H9 (cell line): ENCODE data around the gene CASP14. TPM values are rescaled to one million over a fixed set of nuclear protein-coding genes. Genes with fewer than 3 reads are reported as not detected.

Experiments used
- DNase-seq: peaks from one replicate; pipeline ENCODE4 v3.0.0-alpha.2; 2017
- H2AFZ ChIP-seq: one replicate; pipeline ENCODE4 v1.6.1; 2013; ENCODE audit warnings: mild to moderate bottlenecking, low read length, control low read depth, moderate library complexity
- H2AK5ac ChIP-seq: 2 replicates; pipeline ENCODE4 v1.6.1; 2013; ENCODE audit warnings: low read length, control low read depth, mixed read lengths; ENCODE audit not compliant: insufficient read length
- H2BK120ac ChIP-seq: one replicate; pipeline ENCODE4 v1.6.1; 2013; ENCODE audit warnings: low read depth, mild to moderate bottlenecking, low read length, control low read depth, inconsistent platforms; ENCODE audit not compliant: poor library complexity, severe bottlenecking
- H2BK12ac ChIP-seq: 2 replicates; pipeline ENCODE4 v1.6.1; 2013; ENCODE audit warnings: low read length, control low read depth, mixed read lengths, low read depth; ENCODE audit not compliant: insufficient read length
- H2BK15ac ChIP-seq: 2 replicates; pipeline ENCODE4 v1.6.1; 2013; ENCODE audit warnings: low read depth, low read length, control low read depth
- H2BK20ac ChIP-seq: one replicate; pipeline ENCODE4 v1.6.1; 2013; ENCODE audit warnings: low read depth, mild to moderate bottlenecking, low read length, control low read depth, inconsistent platforms; ENCODE audit not compliant: poor library complexity, severe bottlenecking
- H2BK5ac ChIP-seq: 2 replicates; pipeline ENCODE4 v1.6.1; 2013; ENCODE audit warnings: low read length, control low read depth, mixed read lengths; ENCODE audit not compliant: insufficient read length
- H3K14ac ChIP-seq: 2 replicates; pipeline ENCODE4 v1.6.1; 2013; ENCODE audit warnings: low read length, control low read depth; ENCODE audit not compliant: insufficient read depth
- H3K18ac ChIP-seq: 2 replicates; pipeline ENCODE4 v1.6.1; 2013; ENCODE audit warnings: low read depth, mild to moderate bottlenecking, mixed read lengths, low read length, control low read depth; ENCODE audit not compliant: insufficient read length
- H3K23ac ChIP-seq: 2 replicates; pipeline ENCODE4 v1.6.1; 2013; ENCODE audit warnings: low read length, control low read depth, mixed read lengths, low read depth; ENCODE audit not compliant: insufficient read length
- H3K23me2 ChIP-seq: 2 replicates; pipeline ENCODE4 v1.6.1; 2013; ENCODE audit warnings: low read depth, mild to moderate bottlenecking, mixed read lengths, low read length, control low read depth; ENCODE audit not compliant: insufficient read length, poor library complexity, severe bottlenecking
- H3K27ac ChIP-seq: 2 replicates; pipeline ENCODE4 v1.5.1; 2013; ENCODE audit warnings: low read length, control low read depth, mixed read lengths, low read depth; ENCODE audit not compliant: insufficient read length
- H3K27me3 ChIP-seq: 2 replicates; pipeline ENCODE4 v1.6.1; 2013; ENCODE audit warnings: low read length, control low read depth, inconsistent platforms; ENCODE audit not compliant: insufficient read depth
- H3K4ac ChIP-seq: 2 replicates; pipeline ENCODE4 v1.6.1; 2013; ENCODE audit warnings: low read depth, mild to moderate bottlenecking, control low read depth, inconsistent platforms, low read length, moderate library complexity
- H3K4me1 ChIP-seq: 2 replicates; pipeline ENCODE4 v1.6.1; 2013; ENCODE audit warnings: low read length, control low read depth, inconsistent platforms; ENCODE audit not compliant: insufficient read depth
- H3K4me2 ChIP-seq: 2 replicates; pipeline ENCODE4 v1.6.1; 2013; ENCODE audit warnings: low read length, control low read depth, mixed read lengths; ENCODE audit not compliant: insufficient read length, insufficient read depth
- H3K56ac ChIP-seq: 2 replicates; pipeline ENCODE4 v1.6.1; 2013; ENCODE audit warnings: low read depth, mild to moderate bottlenecking, mixed read lengths, low read length, control low read depth; ENCODE audit not compliant: insufficient read length
- H3K79me1 ChIP-seq: 2 replicates; pipeline ENCODE4 v1.6.1; 2013; ENCODE audit warnings: low read depth, mild to moderate bottlenecking, moderate library complexity, low read length, control low read depth, inconsistent platforms; ENCODE audit not compliant: insufficient read depth, poor library complexity, severe bottlenecking
- H3K79me2 ChIP-seq: 2 replicates; pipeline ENCODE4 v1.6.1; 2013; ENCODE audit warnings: low read length, control low read depth, inconsistent platforms; ENCODE audit not compliant: insufficient read depth
- H3K9ac ChIP-seq: 2 replicates; pipeline ENCODE4 v1.6.1; 2013; ENCODE audit warnings: low read length, control low read depth, mixed read lengths; ENCODE audit not compliant: insufficient read length; ENCODE audit errors: extremely low read depth
- H3K9me3 ChIP-seq: one replicate; pipeline ENCODE4 v1.6.1; 2013; ENCODE audit warnings: low read depth, low read length, inconsistent platforms; ENCODE audit not compliant: control insufficient read depth
- H3T11ph ChIP-seq: one replicate; pipeline ENCODE4 v1.6.1; 2013; ENCODE audit warnings: mild to moderate bottlenecking, low read length, control low read depth, inconsistent platforms
- H4K20me1 ChIP-seq: one replicate; pipeline ENCODE4 v1.6.1; 2013; ENCODE audit not compliant: control insufficient read depth, insufficient read length, insufficient read depth
- H4K5ac ChIP-seq: 2 replicates; pipeline ENCODE4 v1.6.1; 2013; ENCODE audit warnings: low read depth, mild to moderate bottlenecking, mixed read lengths, low read length, control low read depth; ENCODE audit not compliant: insufficient read length
- H4K8ac ChIP-seq: replicated peaks from 2 replicates; pipeline ENCODE4 v1.6.1; 2013; ENCODE audit warnings: low read length, control low read depth, mixed read lengths, low read depth; ENCODE audit not compliant: insufficient read length
- H4K91ac ChIP-seq: 2 replicates; pipeline ENCODE4 v1.6.1; 2013; ENCODE audit warnings: low read depth, mild to moderate bottlenecking, moderate library complexity, mixed read lengths, low read length, control low read depth; ENCODE audit not compliant: insufficient read length
- H3K27ac Mint-ChIP-seq, 3 experiments: 2 replicates in 2 of 3; 3 replicates in 1 of 3; pipeline ENCODE4 v1.8.0; 2020 to 2021; ENCODE audit warnings: mixed read lengths in 3 of 3, mild to moderate bottlenecking in 1 of 3, moderate library complexity in 1 of 3
- H3K27me3 Mint-ChIP-seq: 2 replicates; pipeline ENCODE4 v1.8.0; 2021; ENCODE audit warnings: low read depth, mild to moderate bottlenecking, moderate library complexity, mixed read lengths
- H3K36me3 Mint-ChIP-seq, 3 experiments: 2 replicates in 2 of 3; 3 replicates in 1 of 3; pipeline ENCODE4 v1.8.0; 2020 to 2021; ENCODE audit warnings: low read depth in 3 of 3, mixed read lengths in 3 of 3; ENCODE audit not compliant: insufficient read depth in 1 of 3
- H3K4me1 Mint-ChIP-seq, 2 experiments: 2 replicates each; pipeline ENCODE4 v1.8.0; 2020; ENCODE audit warnings: mixed read lengths in 2 of 2
- H3K4me3 Mint-ChIP-seq, 2 experiments: 2 replicates in 1 of 2; 3 replicates in 1 of 2; pipeline ENCODE4 v1.8.0; 2020 to 2021; ENCODE audit warnings: mild to moderate bottlenecking in 2 of 2, mixed read lengths in 2 of 2, moderate library complexity in 1 of 2
- H3K9me3 Mint-ChIP-seq, 2 experiments: 2 replicates in 1 of 2; 3 replicates in 1 of 2; pipeline ENCODE4 v1.8.0; 2020; ENCODE audit warnings: mild to moderate bottlenecking in 2 of 2, mixed read lengths in 2 of 2, moderate library complexity in 1 of 2
- WGBS: extraction: QIAGEN DNeasy Blood & Tissue Kit; methylation state at CpG from one replicate; pipeline ENCODE4 v1.1.7; 2013; ENCODE audit warnings: missing lambda C conversion rate, low lambda C conversion rate, mixed read lengths; ENCODE audit not compliant: insufficient read length; ENCODE audit errors: extremely low coverage; 5-methylcytosine and 5-hydroxymethylcytosine counted together
- total RNA-seq: library from RNA; stranded (reverse); gene quantifications from 2 replicates; pipeline ENCODE4 v1.2.1, GENCODE V29; 2021
- TF ChIP-seq, protein P1 (sequence below): fragments of 200-600 bp; sonication (generic); conservative IDR thresholded peaks from 3 replicates; pipeline ENCODE4 v1.8.0; 2021; ENCODE audit warnings: antibody characterized with exemption, mild to moderate bottlenecking

CASP14 gene
- total RNA-seq, 1 experiment from 2014 or later: not detected

GRCh38 chr19:15031675-15032074 lies 17.6 kb upstream of the CASP14 start:
- Histone ChIP-seq H3K56ac (no peak overlapping the region), H3K79me2 (no peaks in the 10 kb centered on the region), H2BK5ac (no peak overlapping the region), H4K20me1 (no peaks in the 10 kb centered on the region), H3K18ac (no peak overlapping the region), H4K91ac (no peak overlapping the region), H3K14ac (no peak overlapping the region), H3K4me2 (no peak overlapping the region), H3T11ph (no peak overlapping the region), H4K8ac (no peak overlapping the region), H2AFZ (no peak overlapping the region), H3K9me3 (no peaks in the 10 kb centered on the region), H3K4me1 (no peaks in the 10 kb centered on the region), H3K23ac (no peak overlapping the region), H2BK120ac (no peak overlapping the region), H2BK15ac (no peak overlapping the region), H3K27me3 (no peaks in the 10 kb centered on the region), H2AK5ac (no peak overlapping the region), H3K23me2 (no peaks in the 10 kb centered on the region), H3K79me1 (no peaks in the 10 kb centered on the region), H2BK20ac (no peak overlapping the region), H3K9ac (no peak overlapping the region), H4K5ac (no peak overlapping the region), H3K4ac (no peak overlapping the region), H2BK12ac (no peak overlapping the region), H3K27ac (no peak overlapping the region)
- H3K9me3 Mint-ChIP-seq: peaks cover 0 to 80% of the 10 kb centered on the region in 2 experiments; a peak in 3 of 5 replicates
- no CpG with 5 or more reads among the region's 1 CpG for WGBS
- peaks cover 5% of the 10 kb centered on the region for H3K27me3 Mint-ChIP-seq
- no peaks in the 10 kb centered on the region for H3K4me1 Mint-ChIP-seq
- no peak overlapping the region for H3K4me3 Mint-ChIP-seq
- peaks cover 0 to 31% (median 0%) of the 10 kb centered on the region in 3 experiments; a peak in 3 of 7 replicates for H3K36me3 Mint-ChIP-seq
- TF ChIP-seq, protein P1, sequence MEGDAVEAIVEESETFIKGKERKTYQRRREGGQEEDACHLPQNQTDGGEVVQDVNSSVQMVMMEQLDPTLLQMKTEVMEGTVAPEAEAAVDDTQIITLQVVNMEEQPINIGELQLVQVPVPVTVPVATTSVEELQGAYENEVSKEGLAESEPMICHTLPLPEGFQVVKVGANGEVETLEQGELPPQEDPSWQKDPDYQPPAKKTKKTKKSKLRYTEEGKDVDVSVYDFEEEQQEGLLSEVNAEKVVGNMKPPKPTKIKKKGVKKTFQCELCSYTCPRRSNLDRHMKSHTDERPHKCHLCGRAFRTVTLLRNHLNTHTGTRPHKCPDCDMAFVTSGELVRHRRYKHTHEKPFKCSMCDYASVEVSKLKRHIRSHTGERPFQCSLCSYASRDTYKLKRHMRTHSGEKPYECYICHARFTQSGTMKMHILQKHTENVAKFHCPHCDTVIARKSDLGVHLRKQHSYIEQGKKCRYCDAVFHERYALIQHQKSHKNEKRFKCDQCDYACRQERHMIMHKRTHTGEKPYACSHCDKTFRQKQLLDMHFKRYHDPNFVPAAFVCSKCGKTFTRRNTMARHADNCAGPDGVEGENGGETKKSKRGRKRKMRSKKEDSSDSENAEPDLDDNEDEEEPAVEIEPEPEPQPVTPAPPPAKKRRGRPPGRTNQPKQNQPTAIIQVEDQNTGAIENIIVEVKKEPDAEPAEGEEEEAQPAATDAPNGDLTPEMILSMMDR: no peak
- DNase-seq: no peak
- no peak overlapping the region for H3K27ac Mint-ChIP-seq
